Spleen (tissue), 7 donors: ENCODE results near the gene SRGAP2B.
"Not testable (repeated sequence)": the region's sequence is repeated elsewhere in the genome, so short reads cannot be mapped to it uniquely, and the experiment has no call there.

ENCODE experiments used
- CTCF ChIP-seq, 11 experiments: fragments of 200-600 bp in 7 of 11; fragments of 450-650 bp in 4 of 11; sonication (generic) in 4 of 11; IDR thresholded peaks in 8 of 11; conservative IDR thresholded peaks in 3 of 11; 1 replicate in 7 of 11; 2 replicates in 4 of 11; pipeline versions ENCODE4 v1.4.0 to v1.8.0; 2016 to 2021; ENCODE audit warnings: antibody characterized with exemption in 11 of 11, inconsistent platforms in 4 of 11, mild to moderate bottlenecking in 1 of 11
- POLR2A ChIP-seq, 3 donors: fragments of 450-650 bp; IDR thresholded peaks; one replicate each; pipeline ENCODE4 v1.5.1; 2017; ENCODE audit warnings: antibody characterized with exemption in 3 of 3, mild to moderate bottlenecking in 1 of 3
- POLR2AphosphoS5 ChIP-seq, 3 donors: sonication (generic); formaldehyde crosslinking; IDR thresholded peaks; one replicate each; pipeline ENCODE4 v1.5.1; 2017; ENCODE audit warnings: antibody characterized with exemption in 3 of 3
- donor health status: DM: no; HTN: no; CAD: no; lungs with moderate emphysema.
- donor health status: DM: no; HTN: no; CAD: no.
- donor health status: DM: no; HTN: no; CAD: no.

- TF ChIP-seq CTCF (IDR thresholded peaks at IDR 0.05 in 8 of 11, conservative IDR thresholded peaks at IDR 0.05 in 3 of 11); POLR2A (IDR thresholded peaks at IDR 0.05); POLR2AphosphoS5 (IDR thresholded peaks at IDR 0.05): not testable (repeated sequence)
These were observed 164.9 kb downstream of the SRGAP2B start for GRCh38 chr1:144930085-144930777.
